HG03175 (cell line): ENCODE data around the gene OPHN1.

Experiments
- ATAC-seq: cut with Tn5 transposase; IDR thresholded peaks from one replicate; pipeline ENCODE4 v1.9.1; 2021; ENCODE audit warnings: mild to moderate bottlenecking, moderate library complexity; ENCODE audit not compliant: unreplicated experiment

The OPHN1 gene, protein sequence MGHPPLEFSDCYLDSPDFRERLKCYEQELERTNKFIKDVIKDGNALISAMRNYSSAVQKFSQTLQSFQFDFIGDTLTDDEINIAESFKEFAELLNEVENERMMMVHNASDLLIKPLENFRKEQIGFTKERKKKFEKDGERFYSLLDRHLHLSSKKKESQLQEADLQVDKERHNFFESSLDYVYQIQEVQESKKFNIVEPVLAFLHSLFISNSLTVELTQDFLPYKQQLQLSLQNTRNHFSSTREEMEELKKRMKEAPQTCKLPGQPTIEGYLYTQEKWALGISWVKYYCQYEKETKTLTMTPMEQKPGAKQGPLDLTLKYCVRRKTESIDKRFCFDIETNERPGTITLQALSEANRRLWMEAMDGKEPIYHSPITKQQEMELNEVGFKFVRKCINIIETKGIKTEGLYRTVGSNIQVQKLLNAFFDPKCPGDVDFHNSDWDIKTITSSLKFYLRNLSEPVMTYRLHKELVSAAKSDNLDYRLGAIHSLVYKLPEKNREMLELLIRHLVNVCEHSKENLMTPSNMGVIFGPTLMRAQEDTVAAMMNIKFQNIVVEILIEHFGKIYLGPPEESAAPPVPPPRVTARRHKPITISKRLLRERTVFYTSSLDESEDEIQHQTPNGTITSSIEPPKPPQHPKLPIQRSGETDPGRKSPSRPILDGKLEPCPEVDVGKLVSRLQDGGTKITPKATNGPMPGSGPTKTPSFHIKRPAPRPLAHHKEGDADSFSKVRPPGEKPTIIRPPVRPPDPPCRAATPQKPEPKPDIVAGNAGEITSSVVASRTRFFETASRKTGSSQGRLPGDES

DNA sequence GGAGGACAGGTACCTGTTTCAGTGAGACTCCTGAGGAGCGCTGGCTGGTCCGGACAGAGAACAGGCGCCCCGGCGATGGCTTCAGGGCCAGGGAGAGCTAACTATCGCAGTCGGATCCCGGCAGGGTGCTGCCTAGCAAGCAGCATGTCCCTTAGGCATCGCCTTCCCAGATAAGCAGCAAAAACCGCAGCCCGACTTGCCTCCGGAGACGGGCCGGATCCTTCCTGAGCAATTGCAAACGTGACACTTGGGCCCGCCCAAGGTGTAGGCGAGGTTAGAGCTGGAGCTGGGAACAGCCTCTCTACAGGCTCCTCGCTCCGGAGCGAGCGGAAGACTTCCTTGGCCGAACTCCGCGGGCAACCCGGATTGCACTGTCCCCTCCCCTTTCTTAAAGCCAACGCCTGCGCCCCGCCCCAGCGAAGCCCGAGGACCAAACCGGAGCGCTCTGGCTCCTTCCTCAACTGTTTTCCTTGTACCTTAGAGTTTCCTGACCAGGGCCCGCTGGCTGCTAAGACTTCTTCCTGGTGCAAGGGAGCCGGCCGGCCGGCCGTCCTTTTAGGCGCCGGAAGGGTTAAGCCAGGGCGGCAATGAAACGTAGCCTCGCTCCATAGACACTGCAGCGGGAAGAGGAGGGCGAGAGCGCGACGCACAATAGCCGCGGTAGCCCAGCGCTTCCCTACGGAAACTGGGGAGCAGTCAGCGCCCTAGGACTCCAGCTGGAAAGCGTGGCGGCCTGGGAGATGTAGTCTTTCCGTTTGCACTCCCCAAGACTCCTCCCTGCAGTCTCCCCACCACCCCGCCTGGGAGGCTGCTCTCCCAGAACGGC, at the start of gene OPHN1:
TSS of gene OPHN1 (minus strand) at position 341 of the 826 bp plus-strand sequence. CDS start 475 bp downstream, outside the sequence.
- no peak for ATAC-seq

DNA sequence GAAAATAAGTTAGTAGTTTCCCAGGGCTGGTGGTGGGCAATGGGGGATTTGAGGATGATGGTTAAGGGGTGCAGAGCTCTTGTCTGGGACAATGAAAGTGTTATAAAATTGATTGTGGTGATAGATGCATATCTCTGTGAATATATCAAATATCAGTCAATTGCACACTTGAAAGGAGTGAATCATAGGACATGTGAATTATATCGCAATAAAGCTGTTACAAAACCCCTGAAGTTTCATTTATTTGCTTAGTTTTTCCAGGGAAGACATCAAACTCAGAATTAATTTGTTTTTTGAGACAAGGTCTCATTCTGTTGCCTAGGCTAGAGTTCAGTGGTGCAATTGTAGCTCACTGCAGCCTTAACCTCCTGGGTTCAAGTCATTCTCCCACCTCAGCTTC, 47.7 kb upstream of the OPHN1 start:
- no peak for ATAC-seq

DNA sequence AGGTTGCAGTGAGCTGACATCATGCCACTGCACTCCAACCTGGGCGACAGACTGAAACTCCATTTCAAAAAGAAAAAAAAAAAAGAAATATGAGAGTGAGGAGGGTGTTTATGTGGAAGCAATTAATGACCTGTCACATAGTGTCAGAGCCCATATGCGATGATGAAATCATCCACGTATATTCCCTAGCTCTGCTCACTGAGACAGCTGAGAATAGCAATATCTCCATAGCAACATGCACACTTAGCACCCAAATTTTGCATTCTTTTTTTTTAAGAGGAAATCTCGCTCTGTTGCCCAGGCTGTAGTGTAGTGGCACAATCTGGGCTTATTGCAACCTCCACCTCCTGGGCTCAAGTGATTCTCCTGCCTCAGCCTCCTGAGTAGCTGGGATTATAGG, 31.5 kb upstream of the OPHN1 start:
- no peak for ATAC-seq

DNA sequence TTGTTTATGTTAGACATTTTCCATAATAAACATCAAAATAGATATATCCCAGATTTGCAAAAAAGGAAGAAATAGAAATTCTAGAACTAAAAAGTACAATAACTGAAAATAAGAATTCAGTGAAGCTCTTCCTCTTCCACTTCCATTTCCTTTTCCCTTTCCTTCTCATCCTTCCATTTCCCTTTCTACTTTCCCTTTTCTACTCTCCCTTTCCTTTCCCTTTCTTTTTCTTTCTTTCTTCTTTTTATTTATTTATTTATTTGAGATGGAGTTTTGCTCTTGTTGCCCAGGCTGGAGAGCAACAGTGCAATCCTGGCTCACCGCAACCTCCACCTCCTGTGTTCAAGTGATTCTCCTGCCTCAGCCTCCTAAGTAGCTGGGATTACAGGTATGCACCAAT, 30.6 kb upstream of the OPHN1 start:
- no peak for ATAC-seq

DNA sequence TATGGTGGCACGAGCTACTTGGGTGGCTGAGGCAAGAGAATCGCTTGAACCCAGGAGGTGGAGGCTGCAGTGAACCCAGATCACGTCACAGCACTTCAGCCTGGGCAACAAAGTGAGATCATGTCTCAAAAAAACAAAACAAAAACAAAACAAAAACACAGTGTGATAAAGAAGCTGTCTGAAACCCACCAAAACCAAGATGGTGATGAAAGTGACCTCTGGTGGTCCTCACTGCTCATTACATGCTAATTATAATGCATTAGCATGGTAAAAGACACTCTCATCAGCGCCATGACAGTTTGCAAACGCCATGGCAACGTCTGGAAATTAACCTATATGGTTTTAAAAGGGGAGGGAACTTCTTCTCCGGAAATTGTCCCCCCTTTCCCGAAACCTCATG, 29.4 kb upstream of the OPHN1 start:
- peak; percentile 73 for ATAC-seq

DNA sequence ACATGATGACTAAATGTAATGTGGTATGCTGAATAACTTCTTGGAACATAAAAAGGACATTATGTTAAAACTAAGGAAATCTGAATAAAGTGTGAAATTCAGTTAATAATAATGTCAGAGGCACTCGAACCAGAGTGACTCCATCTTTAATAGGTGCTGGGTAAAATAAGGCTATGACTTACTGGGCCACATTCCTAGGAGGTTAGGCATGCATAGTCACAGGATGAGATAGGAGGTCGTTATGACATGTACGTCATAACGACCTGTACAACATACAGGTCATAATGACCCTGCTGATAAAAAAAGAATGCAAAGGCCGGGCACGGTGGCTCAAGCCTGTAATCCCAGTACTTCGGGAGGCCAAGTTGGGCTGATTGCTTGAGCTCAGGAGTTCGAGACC, 28.9 kb upstream of the OPHN1 start:
- ATAC-seq, result no peak

DNA sequence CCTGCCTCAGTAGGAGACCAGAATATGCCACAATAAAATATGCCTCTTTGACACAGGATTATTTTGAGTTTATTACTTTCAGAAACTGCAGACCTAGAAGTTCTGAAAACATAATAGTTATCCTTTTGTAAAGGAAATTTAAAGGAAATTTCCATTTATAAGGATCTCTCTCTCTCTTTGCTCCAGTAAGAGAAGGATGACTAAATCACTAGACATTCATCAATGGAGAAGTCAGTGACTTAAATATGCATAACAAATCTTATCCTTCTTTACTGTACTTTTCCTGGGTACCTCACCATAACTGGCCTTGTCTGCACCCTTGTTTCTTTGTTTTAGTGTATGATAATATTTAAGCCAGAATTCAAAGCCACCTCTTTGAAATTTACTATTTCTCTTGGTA, 28.3 kb upstream of the OPHN1 start:
- no peak for ATAC-seq

DNA sequence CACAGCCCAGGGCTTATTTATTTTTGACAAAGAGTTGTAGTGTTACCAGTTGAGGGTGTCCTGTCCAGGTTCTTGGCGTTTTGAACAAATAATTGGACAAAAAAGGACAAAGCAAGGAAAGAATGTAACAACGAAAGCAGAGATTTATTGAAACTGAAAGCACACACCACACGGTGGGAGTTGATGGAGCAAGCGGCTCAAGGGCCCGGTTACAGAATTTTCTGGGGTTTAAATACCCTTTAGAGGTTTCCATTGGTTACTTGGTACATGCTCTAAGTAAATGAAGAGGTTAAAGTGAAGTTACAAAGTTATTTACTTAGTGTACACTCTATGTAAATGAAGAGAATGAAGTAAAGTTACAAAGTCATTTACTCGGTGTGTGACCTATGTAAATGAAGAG, 27.8 kb upstream of the OPHN1 start:
- ATAC-seq, result no peak

DNA sequence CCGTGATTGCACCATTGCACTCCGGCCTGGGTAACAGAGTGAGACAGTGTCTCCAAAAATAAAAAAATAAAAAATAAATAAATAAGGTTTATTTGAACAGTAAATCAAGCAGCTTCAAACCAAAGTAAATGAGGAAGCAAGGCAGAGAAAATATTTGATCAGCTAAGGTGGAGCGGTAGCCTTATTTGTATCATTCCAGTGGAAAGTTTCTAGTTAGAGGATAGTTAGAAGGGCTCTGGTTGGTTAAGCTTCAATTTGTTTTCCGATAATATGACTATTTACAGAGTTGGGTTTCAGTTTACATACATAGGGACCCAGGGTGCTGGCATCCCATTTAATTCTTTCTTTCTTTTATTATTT, 21.8 kb upstream of the OPHN1 start:
- ATAC-seq, result no peak

DNA sequence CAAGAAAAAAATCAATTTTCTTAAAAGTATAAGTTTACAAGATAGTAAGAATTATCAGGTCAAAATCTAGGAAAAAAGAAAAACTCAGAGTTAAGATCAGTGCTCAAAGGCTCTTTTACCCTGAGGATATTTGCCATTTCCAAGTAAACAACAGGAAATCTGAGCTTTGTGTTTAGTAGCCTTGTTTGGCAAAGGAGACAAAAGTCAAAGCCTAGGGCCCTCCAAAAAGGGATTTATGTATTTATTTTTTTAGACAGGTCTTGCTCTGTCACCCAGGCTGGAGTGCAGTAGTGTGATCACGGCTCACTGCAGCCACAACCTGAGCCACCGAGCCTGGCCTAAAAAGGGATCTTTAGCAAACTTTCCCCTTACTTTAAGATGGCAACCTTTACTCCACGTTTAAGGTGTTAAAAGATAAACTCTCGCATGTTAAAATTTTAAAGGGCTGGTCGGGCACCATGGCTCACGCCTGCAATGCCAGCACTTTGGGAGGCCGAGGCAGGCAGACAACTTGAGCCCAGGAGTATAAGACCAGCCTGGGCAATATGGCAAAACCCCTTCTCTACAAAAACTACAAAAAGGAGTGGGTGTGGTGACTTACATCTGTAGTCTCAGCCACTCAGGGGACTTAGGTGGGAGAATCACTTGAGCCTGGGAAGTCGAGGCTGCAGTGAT, 21.3 kb upstream of the OPHN1 start:
- no peak for ATAC-seq

DNA sequence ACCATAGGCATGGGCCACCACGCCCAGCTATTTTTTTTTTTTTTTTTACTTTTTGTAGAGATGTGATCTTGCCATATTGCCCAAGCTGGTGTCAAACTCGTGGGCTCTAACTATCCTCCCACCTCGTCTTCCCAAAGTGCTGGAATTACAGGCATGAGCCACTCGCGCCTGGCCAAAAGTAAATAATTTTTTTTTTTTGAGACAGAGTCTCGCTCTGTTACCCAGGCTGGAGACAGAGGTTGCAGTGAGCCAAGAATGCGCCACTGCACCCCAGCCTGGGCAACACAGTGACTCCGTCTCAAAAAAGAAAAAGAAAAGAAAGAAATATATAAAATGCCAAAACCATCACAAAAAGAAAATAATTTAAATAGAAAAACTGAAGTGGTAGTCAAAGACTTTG, 18.4 kb upstream of the OPHN1 start:
- no peak for ATAC-seq

DNA sequence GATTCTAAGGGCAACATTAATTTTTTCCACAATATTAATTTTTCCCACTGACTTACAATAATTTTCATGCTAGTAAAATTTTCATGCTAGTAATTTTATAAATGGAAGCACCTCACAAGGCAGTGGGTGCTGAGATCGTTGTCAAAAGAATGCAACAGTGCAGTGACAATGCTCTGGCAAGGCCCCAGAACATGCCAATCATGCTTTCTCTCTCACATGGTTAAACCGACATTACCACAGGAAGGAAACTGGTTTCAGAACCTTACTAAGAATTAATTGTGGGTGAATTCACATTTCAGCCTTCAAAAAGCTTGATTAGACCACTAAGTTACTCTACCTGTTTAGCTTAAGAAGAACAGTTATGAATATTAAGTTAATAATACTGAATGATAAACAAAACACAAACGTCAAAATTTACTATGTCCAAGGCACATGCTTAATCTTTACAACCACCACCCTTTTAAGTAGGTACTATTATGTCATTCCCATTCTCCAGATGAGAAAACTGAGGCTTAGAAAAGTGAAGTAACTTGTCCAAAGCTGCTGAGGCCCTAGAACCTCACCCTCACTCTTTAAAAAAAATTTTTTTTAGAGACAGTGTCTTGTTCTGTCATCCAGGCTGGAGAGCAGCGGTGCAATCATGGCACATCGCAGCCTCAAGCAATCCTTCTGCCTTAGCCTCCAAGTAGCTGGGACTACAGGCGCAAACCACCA, 10.0 kb upstream of the OPHN1 start:
- ATAC-seq, result peak; percentile 84

DNA sequence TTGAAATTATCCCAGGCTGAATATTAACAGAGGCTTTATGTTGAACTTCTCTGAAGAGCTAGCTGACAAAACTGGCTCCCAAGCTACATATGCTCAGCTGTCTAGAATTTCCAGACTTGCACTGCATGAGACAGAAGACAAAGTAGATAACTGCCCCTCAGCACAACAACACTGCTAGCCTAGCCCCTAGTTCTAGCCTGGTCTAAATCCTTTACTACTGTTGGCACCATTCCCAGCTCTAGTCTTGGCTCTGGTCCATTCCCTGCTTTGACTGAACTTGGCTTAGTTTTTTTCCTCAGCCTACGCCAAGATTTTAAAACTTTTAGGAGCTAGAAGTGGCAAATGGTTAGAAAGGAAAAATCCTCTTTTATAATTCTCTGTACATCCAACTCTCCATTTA, 7.6 kb upstream of the OPHN1 start:
- no peak for ATAC-seq

DNA sequence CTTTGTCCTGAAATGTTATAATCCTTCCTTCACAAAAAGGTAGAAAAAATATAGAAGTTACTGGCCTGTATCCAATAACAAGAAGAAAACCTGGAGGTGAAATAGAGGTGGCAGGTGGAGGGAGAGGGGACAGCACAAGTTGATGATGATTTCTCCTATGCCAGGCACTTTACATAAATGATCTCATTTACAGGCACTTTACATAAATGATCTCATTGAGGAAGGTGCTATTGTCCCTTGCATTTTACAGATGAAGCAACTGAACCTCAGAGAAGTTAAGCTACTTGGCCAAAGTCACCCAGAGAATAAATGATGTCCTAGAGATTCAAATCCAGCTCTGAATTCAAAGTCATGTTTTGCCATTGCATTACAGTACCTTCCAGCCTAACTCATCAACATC, 7.1 kb upstream of the OPHN1 start:
- ATAC-seq, result no peak

DNA sequence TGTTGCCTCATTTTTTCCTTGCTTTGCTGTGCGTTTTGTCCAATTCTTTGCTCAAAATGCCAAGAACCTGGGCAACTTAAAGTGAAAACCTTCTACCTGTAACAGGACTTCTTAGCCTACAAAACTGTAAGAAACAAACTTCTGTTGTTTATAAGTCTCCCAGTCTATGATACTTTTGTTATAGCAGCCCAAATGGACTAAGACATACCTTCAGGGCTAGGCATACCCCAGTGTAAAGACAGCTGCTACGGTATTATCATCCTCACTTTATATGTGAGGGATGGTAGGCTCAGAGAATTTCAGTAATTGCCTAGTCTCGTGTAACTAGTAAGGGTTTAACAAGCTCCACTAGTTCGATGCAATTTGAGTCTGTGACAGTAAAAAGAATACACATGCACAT, 6.0 kb upstream of the OPHN1 start:
- no peak for ATAC-seq

DNA sequence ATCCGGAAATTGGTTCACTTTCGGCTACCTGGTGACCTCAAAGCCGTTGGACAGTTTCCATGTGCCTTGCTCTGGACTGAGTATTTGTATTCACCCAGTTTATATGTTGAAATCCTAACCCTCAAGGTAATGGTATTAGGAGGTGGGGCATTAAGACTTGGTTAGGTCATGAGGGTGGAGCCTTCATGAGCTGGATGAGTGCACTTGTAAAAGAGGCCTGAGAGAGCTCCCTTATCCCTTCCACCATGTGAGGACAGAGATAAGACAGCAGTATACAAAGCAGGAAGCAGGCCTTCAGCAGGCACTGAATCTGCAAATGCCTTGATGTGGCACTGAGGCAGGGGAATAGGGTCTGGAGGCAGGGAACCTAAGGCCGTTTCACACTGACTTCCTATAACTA, 5.3 kb upstream of the OPHN1 start:
- ATAC-seq, result no peak

DNA sequence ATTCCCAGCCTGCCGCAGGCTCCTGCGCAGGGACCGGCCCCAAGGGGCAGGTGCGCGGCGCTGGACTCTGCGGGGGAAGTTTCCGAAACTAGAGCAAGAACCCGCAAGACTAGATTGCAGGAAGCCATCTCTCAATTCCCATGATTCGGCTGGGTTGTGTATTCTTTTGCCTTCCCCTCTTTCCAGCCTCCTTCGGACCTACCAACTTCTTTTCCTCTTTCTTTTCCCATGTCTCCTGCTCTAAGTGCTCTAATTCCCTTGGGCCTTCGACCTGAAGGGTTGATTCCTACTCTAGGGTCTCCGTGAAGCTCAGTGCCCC, 645 bp upstream of the OPHN1 start:
- ATAC-seq, result no peak

DNA sequence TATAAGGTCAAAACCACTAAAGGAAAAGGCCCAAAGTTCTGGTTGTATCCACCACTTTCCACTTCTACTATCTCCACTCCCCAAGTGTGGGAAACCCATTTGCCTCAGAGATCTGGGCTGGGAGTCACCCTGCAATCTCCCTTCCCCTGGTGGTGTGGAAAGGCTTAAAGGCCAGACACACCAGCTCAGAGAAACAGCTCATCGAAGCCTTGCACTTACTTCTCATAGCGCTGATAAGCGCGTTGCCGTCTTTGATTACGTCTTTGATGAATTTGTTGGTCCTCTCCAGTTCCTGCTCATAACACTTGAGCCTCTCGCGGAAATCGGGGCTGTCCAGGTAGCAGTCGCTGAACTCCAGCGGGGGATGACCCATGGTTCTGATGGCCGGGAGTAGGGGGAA, 647 bp downstream of the OPHN1 start:
- ATAC-seq, result no peak

DNA sequence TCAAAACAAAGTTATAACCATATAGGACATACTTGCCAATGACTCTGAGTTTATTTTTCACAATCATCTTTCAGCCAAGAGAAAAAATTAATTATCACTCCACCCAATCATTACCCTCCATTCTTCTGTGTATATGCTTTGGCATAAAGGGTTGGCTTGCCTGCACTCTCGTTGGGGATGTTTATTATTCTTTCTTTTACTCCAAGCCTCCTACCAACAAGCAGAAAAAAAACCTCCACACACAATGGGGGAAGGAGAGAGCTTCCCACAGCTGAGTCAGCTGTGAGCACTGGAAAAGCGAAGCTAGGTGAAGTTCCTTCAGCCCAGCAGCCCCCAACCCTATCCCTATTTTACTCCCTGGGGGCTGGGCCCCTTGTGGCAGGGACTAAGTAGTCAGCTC, 1.5 kb downstream of the OPHN1 start:
- no peak for ATAC-seq

DNA sequence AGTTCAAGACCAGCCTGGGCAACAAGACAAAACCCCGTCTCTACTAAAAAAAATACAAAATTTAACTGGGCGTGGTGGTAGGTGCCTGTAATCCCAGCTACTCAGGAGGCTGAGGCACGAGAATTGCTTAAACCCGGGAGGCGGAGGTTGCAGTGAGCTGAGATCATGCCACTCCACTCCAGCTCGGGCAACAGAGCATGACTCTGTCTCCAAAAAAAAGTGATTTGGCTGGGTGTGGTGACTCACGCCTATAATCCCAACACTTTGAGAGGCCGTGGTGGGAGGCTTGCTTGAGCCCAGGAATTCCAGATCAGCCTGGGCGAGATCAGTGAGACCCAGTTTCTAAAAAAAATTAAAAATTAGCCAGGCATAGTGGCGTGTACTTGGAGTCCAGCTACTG, 4.1 kb downstream of the OPHN1 start:
- ATAC-seq, result no peak

DNA sequence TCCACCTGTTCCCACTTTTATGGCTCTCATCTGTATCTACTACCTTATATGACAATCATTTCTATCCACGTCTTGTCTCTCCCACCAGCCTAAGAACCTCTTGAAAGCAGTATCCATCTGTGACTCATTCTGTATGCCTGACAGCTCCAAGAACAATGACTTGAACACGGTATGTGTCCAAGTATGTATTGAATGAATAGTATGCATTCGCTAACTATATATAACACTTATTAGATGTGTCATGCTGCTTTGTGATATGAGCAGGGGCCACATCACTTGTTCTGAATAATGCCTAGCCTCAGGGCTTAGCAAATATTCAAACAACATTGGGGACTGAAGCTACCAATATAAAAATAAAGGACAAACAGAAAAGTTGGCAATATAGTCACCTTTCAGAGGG, 4.9 kb downstream of the OPHN1 start:
- no peak for ATAC-seq
